GM13977 (cell line): ENCODE results near the gene CFAP210.

Experiments used
- DNase-seq: peaks from one replicate; pipeline ENCODE4 v3.0.0; 2012; ENCODE audit warnings: low spot score
- CTCF ChIP-seq: IDR thresholded peaks from 2 replicates; pipeline ENCODE4 v1.5.1; 2012; ENCODE audit warnings: mild to moderate bottlenecking, control low read depth; ENCODE audit not compliant: insufficient read depth; ENCODE audit errors: extremely low read depth, missing control alignments
- in situ Hi-C: fragments of 300-500 bp; cut with MboI; formaldehyde crosslinking; loops from one replicate; pipeline ENCODE4 v1.12.0; 2022; ENCODE audit warnings: low sequenced_read_pairs, low pct_unique_long_range_greater_than_20kb, mixed read lengths, inconsistent platforms; ENCODE audit not compliant: unreplicated experiment

Gene CFAP210

DNA sequence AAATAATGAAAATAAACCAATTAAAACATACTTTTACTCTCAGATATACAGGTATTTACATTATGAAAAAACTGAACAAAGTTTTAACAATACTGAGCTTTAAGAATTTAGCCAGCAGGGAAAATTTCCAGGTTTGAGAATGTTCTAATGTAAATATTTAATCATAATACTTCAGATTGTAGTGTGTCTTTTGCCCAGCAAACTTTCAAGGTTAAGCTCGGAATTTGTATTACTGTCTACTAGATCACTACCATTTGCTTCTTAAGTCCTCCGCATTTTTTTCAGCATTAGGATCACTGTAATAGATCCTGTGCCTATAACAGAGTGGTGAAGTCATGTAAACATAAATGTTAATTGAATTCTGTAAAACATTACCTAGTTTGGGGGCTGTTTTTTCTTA is 52.7 kb downstream of the CFAP210 start:
- in situ Hi-C loops = no loop called here
- no peak for DNase-seq
- no peak for TF ChIP-seq CTCF

GRCh38 chr2:169640104-169640503 is 54.1 kb downstream of the CFAP210 start:
- DNase-seq = no peak
- no peak for TF ChIP-seq CTCF
- in situ Hi-C loops = no loop called here

- in situ Hi-C loops = no loop called here
- no peak for DNase-seq
- no peak for TF ChIP-seq CTCF
Observed at GRCh38 chr2:169637620-169638019, 56.6 kb downstream of the CFAP210 start.

- no peak for TF ChIP-seq CTCF
- no peak for DNase-seq
- in situ Hi-C loops = no loop called here
Observed at GRCh38 chr2:169636440-169637097, 57.6 kb downstream of the CFAP210 start.

DNA sequence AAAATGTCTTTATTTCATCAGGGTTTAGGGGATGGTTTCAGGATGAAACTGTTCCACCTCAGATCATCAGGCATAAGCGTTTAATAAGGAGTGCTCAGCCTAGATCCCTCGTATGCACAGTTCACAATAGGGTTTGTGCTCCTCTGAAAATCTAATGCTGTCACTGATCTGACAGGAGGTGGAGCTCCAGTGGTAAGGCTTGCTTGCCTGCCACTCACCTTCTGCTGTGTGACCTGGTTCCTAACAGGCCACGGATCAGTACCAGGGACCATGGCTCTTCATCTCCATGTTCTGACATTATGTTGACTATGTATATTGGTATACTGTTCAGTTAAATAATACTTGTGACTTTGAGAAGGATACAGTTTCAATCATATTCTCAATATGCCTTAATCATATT is 68.4 kb downstream of the CFAP210 start:
- in situ Hi-C loops = no loop called here
- no peak for TF ChIP-seq CTCF
- DNase-seq = no peak

- no peak for TF ChIP-seq CTCF
- in situ Hi-C loops = no loop called here
- no peak for DNase-seq
Observed at GRCh38 chr2:169623235-169623634, 71.0 kb downstream of the CFAP210 start.
